T-cell (primary cell): ENCODE data around the gene MCM10. TPM values are rescaled to one million over a fixed set of nuclear protein-coding genes. Genes with fewer than 3 reads are reported as not detected.

ENCODE experiments used
- ATAC-seq, 4 experiments: fragments of 200-7000 bp in 3 of 4; fragments of 150-1000 bp in 1 of 4; cut with Tn5 transposase; replicated peaks in 1 of 4; 1 replicate in 3 of 4; 2 replicates in 1 of 4; pipeline ENCODE4 v1.10.0; 2021; ENCODE audit warnings: moderate library complexity in 3 of 4, mild to moderate bottlenecking in 2 of 4, moderate number of reproducible peaks in 1 of 4
- CTCF ChIA-PET, 2 donors: fragments of 300-600 bp; sonication (Branson Sonifier 250); formaldehyde crosslinking; loops; one replicate each; lab custom pipeline; 2022; ENCODE audit warnings: antibody characterized with exemption in 2 of 2; lab: Charles Lee
- POLR2A ChIA-PET, 2 donors: fragments of 300-600 bp; sonication (Branson Sonifier 250); formaldehyde crosslinking; loops; one replicate each; lab custom pipeline; 2022; ENCODE audit warnings: antibody characterized with exemption in 2 of 2; lab: Charles Lee
- DNase-seq, 35 experiments: peaks; one replicate each; pipeline versions ENCODE4 v3.0.0 to v3.0.0-alpha.2; 2013 to 2023
- H3K27ac ChIP-seq: one replicate; pipeline ENCODE4 v1.5.1; 2013; ENCODE audit warnings: low read length
- H3K27me3 ChIP-seq, 2 experiments: replicated peaks in 1 of 2; 1 replicate in 1 of 2; 2 replicates in 1 of 2; pipeline versions ENCODE4 v1.6.1 to v1.7.0; 2013; ENCODE audit warnings: low read length in 1 of 2, mixed read lengths in 1 of 2; ENCODE audit not compliant: control insufficient read depth in 2 of 2, insufficient read depth in 2 of 2; ENCODE audit errors: extremely low read depth in 1 of 2
- H3K36me3 ChIP-seq, 2 donors: 1 replicate in 1 of 2; 2 replicates in 1 of 2; pipeline versions ENCODE4 v1.6.1 to v1.7.0; 2013; ENCODE audit warnings: low read length in 1 of 2; ENCODE audit not compliant: control insufficient read depth in 2 of 2, insufficient read depth in 1 of 2; ENCODE audit errors: extremely low read depth in 1 of 2
- H3K4me1 ChIP-seq, 2 experiments: 1 replicate in 1 of 2; 2 replicates in 1 of 2; pipeline versions ENCODE4 v1.6.1 to v1.7.0; 2013; ENCODE audit warnings: low read length in 2 of 2, mixed read lengths in 1 of 2; ENCODE audit not compliant: insufficient read depth in 2 of 2, control insufficient read depth in 1 of 2; ENCODE audit errors: extremely low read depth in 1 of 2
- H3K4me3 ChIP-seq, 2 donors: 1 replicate in 1 of 2; 2 replicates in 1 of 2; pipeline versions ENCODE4 v1.5.1 to v1.7.0; 2013; ENCODE audit warnings: mild to moderate bottlenecking in 2 of 2, low read length in 1 of 2, moderate library complexity in 1 of 2; ENCODE audit not compliant: control insufficient read depth in 1 of 2; ENCODE audit errors: extremely low read depth in 1 of 2
- H3K9me3 ChIP-seq: 2 replicates; pipeline ENCODE4 v1.7.0; 2013
- H3K27ac Mint-ChIP-seq, 2 donors: one replicate each; pipeline ENCODE4 v1.8.0; 2020 to 2021; ENCODE audit warnings: mild to moderate bottlenecking in 2 of 2, mixed read lengths in 2 of 2
- H3K27me3 Mint-ChIP-seq, 2 donors: one replicate each; pipeline ENCODE4 v1.8.0; 2021 to 2022; ENCODE audit warnings: mixed read lengths in 2 of 2
- H3K36me3 Mint-ChIP-seq: one replicate; pipeline ENCODE4 v1.8.0; 2021; ENCODE audit warnings: mixed read lengths
- H3K4me1 Mint-ChIP-seq, 3 donors: one replicate each; pipeline ENCODE4 v1.8.0; 2020 to 2022; ENCODE audit warnings: mixed read lengths in 3 of 3, mild to moderate bottlenecking in 1 of 3
- H3K4me3 Mint-ChIP-seq, 3 donors: one replicate each; pipeline ENCODE4 v1.8.0; 2020 to 2022; ENCODE audit warnings: mild to moderate bottlenecking in 3 of 3, mixed read lengths in 3 of 3, moderate library complexity in 3 of 3
- H3K9me3 Mint-ChIP-seq, 3 donors: one replicate each; pipeline ENCODE4 v1.8.0; 2020 to 2022; ENCODE audit warnings: mixed read lengths in 3 of 3
- WGBS: methylation state at CpG from one replicate; pipeline ENCODE4 v1.1.5; 2013; ENCODE audit warnings: missing lambda C conversion rate; ENCODE audit not compliant: insufficient coverage; 5-methylcytosine and 5-hydroxymethylcytosine counted together
- total RNA-seq, 35 experiments: library from RNA in 6 of 35; stranded (reverse) in 6 of 35; fragments of 120-200 nt in 1 of 35; gene quantifications; one replicate each; pipeline versions ENCODE4 v1.2.1 to v1.2.4 and lab custom pipeline; 2013 to 2026

Gene MCM10
- total RNA-seq, 5 donors from 2014 or later (not counting 1 experiment from before 2014, with no cell fraction given), result 0.65 to 1.4 (median 0.82) TPM

DNA sequence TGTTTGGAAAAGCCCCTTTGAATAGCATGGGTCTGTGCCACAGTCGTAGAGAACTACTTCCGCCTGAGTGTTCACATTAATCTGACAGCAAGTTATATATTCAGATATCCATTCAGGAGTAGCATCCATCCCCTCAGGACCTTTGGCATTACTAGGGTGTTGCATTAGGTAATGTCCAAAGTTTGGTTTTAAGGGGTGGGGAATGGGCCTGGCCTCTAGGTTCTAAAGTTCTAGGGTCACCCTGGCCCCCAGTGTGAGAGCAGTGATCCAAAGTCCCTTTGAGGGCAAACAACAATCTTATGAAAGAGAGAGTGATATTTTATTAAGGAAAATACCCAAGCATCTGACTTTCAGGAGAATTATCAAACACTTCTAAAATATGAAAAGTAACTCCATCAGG, 12.3 kb downstream of the MCM10 start:
- WGBS, result no CpG with 5 or more reads among the region's 2 CpGs
- Histone ChIP-seq H3K27me3 (no peaks in the 10 kb centered on the region), H3K4me1 (no peaks in the 10 kb centered on the region), H3K36me3 (no peaks in the 10 kb centered on the region), H3K4me3 (no peak overlapping the region), H3K27ac (no peak overlapping the region), H3K9me3 (no peaks in the 10 kb centered on the region)
- POLR2A ChIA-PET, result no interaction called here
- Mint-ChIP-seq H3K4me1 (no peaks in the 10 kb centered on the region), H3K4me3 (no peak overlapping the region), H3K9me3 (no peaks in the 10 kb centered on the region), H3K36me3 (no peaks in the 10 kb centered on the region), H3K27ac (no peak overlapping the region), H3K27me3 (no peaks in the 10 kb centered on the region)
- CTCF ChIA-PET, result interaction anchor here in 1 of 2 donors (0.7 kb wide), 1 partner anchor 144 kb away, joined by 3 read pairs; no protein-coding TSS in a partner anchor
- ATAC-seq (no peak), DNase-seq (no peak)

DNA sequence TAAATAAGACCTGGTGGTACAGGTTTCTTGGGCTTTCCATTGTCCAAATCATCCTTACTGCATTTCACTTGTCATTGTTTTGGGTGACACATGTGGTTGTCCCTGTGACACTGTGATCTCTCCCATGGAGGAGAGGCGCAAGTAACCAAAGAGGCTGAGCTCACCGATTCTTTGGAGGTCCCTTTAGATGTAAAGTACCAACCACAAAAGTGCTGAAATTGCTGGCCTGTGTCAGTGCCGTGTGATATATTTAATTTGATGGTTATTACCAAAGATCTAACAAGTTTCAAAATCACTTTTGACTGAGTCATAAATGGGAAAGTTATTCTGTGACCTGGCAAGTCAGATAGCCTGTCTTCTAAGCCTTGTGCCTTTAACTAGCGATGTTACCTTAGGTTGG, 19.4 kb downstream of the MCM10 start:
- Histone ChIP-seq H3K27ac (no peak overlapping the region), H3K9me3 (no peaks in the 10 kb centered on the region), H3K4me3 (no peak overlapping the region), H3K36me3 (no peaks in the 10 kb centered on the region), H3K27me3 (no peaks in the 10 kb centered on the region), H3K4me1 (no peaks in the 10 kb centered on the region)
- Mint-ChIP-seq H3K9me3 (no peaks in the 10 kb centered on the region), H3K27me3 (no peaks in the 10 kb centered on the region), H3K4me3 (no peak overlapping the region), H3K4me1 (no peaks in the 10 kb centered on the region), H3K27ac (no peak overlapping the region), H3K36me3 (no peaks in the 10 kb centered on the region)
- POLR2A ChIA-PET, result no interaction called here
- no CpG with 5 or more reads among the region's 4 CpGs for WGBS
- ATAC-seq (no peak), DNase-seq (no peak)
- CTCF ChIA-PET, result interaction anchor here in 1 of 2 donors (0.5 kb wide), 1 partner anchor 1925 kb away, joined by 3 read pairs; no protein-coding TSS in a partner anchor

DNA sequence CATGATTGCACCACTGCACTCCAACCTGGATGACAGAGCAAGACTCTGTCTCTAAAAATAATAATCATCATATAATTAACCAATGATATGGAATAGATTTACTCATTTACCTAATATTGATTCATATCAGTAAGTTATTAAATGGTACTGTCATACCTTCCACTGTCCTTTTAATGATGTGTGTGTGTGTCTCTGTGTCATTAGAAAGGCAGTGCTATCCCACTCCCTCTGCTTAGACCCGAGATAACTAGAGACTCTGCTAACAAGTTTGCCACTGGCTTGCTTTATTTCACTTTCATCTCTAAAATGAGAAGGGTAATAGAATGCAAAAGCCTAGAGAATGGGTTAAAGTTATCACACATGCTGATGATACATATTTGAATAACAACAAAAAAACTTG, 21.1 kb downstream of the MCM10 start:
- Histone ChIP-seq H3K4me1 (no peaks in the 10 kb centered on the region), H3K27me3 (no peaks in the 10 kb centered on the region), H3K36me3 (no peaks in the 10 kb centered on the region), H3K9me3 (no peaks in the 10 kb centered on the region), H3K4me3 (no peak overlapping the region), H3K27ac (no peak overlapping the region)
- WGBS, result no CpG with 5 or more reads among the region's 1 CpG
- Mint-ChIP-seq H3K36me3 (no peaks in the 10 kb centered on the region), H3K4me3 (no peak overlapping the region), H3K27ac (no peak overlapping the region), H3K9me3 (no peaks in the 10 kb centered on the region), H3K27me3 (no peaks in the 10 kb centered on the region), H3K4me1 (no peaks in the 10 kb centered on the region)
- DNase-seq (no peak), ATAC-seq (no peak)
- CTCF ChIA-PET, result interaction anchor here (0.6 to 1.2 kb wide), 3 partner anchors 21 to 749 kb away, joined by 3 to 9 read pairs (median 4); partner anchors contain the start of gene MCM10 (in 1 of the 2)
- POLR2A ChIA-PET, result no interaction called here

DNA sequence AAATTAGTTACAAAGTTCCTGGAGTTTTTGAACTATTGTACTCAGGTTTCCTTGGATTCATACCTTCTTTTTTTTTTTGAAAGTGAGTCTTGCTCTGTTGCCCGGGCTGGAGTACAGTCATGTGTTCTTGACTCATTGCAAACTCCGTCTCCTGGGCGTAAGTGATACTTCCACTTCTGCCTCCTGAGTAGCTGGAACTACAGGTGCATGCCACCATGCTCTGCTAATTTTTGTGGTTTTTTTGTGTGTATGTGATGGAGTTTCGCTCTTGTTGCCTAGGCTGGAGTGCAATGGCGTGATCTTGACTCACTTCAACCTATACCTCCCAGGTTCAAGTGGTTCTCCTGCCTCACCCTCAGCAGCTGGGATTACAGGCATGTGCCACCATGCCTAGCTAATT, 22.3 kb downstream of the MCM10 start:
- CTCF ChIA-PET, result no interaction called here
- no peaks in the 10 kb centered on the region for H3K36me3 Mint-ChIP-seq

DNA sequence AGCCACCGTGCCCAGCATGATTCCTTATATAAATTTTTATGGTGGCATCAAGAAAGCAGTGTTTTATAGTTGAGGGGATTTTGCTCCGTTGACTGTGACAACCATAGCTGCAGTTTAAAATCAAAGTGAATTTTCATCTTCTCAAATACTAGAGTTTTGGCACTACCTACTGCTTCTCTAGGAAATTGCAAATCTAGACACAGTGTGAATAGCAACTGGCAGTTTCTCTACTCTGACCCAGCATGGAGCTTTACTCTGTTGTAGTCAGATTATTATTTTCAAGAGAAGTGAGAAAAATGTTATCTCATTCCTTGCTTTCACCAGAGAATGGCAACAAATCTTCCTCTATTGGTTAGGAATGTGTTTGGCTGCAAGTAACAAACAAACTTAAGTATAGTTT, 22.9 kb downstream of the MCM10 start:
- Histone ChIP-seq H3K27me3 (no peaks in the 10 kb centered on the region), H3K36me3 (no peaks in the 10 kb centered on the region), H3K27ac (no peak overlapping the region), H3K9me3 (no peaks in the 10 kb centered on the region), H3K4me3 (no peak overlapping the region), H3K4me1 (no peaks in the 10 kb centered on the region)
- WGBS, result no CpG with 5 or more reads among the region's 2 CpGs
- ATAC-seq (no peak), DNase-seq (no peak)
- Mint-ChIP-seq H3K4me3 (no peak overlapping the region), H3K4me1 (no peaks in the 10 kb centered on the region), H3K9me3 (no peaks in the 10 kb centered on the region), H3K36me3 (no peaks in the 10 kb centered on the region), H3K27ac (no peak overlapping the region), H3K27me3 (no peaks in the 10 kb centered on the region)
- ChIA-PET POLR2A (no interaction called here), CTCF (no interaction called here)

More for the DNA sequence above, 22.3 kb downstream of the MCM10 start:
- Histone ChIP-seq H3K27me3 (no peaks in the 10 kb centered on the region), H3K36me3 (no peaks in the 10 kb centered on the region), H3K4me1 (no peaks in the 10 kb centered on the region), H3K4me3 (no peak overlapping the region), H3K27ac (no peak overlapping the region), H3K9me3 (no peaks in the 10 kb centered on the region)
- no peak for DNase-seq
- no CpG with 5 or more reads among the region's 5 CpGs for WGBS
- H3K27me3 Mint-ChIP-seq, result no peaks in the 10 kb centered on the region
- POLR2A ChIA-PET, result no interaction called here
- no peak for ATAC-seq
- H3K9me3 Mint-ChIP-seq, result no peaks in the 10 kb centered on the region
- no peaks in the 10 kb centered on the region for H3K4me1 Mint-ChIP-seq
- H3K27ac Mint-ChIP-seq, result no peak overlapping the region
- H3K4me3 Mint-ChIP-seq, result no peak overlapping the region

DNA sequence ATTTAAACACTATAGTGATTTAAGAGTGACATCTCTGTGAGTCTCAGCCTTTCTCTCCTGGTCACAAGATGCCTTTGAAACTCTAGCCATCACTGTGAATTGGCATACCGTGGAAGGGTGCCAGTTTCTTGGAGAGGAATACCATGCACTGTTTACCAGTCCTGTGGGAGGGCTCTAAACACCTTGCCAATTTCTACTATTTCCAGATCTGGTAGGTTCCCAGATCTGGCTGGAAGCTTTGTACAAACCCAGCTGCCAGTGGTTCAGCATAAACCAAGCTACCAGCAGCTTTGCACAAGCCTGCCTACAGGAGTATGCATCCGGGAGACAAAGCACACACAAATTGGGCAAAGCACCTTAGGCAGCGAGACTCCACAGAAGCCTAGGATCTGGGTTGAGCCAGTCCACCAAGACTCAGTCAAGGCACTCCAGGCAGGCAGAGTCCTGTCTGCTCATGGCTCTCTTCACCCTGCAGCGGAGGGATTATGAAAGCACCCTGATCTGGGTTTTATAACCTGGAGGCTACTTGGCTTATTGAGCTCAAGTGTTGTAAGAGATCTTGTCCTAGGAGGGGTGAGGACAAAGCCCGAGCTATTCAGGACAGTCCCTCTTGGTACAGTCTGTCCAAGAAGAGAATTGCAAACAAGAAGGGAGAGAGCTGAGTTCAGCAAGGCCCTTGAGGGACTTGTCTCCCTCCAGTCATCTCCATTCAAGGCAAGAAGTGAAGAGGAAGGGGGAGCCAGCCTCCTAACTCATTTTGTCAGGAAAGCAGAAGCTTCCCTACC, 23.6 kb downstream of the MCM10 start:
- ChIA-PET POLR2A (no interaction called here), CTCF (no interaction called here)
- no peak for ATAC-seq
- no peak for DNase-seq
- WGBS, result 100% methylated on average over 4 of the region's 5 CpGs
- Mint-ChIP-seq H3K9me3 (no peaks in the 10 kb centered on the region), H3K4me1 (no peaks in the 10 kb centered on the region), H3K36me3 (no peaks in the 10 kb centered on the region), H3K27me3 (no peaks in the 10 kb centered on the region), H3K27ac (no peak overlapping the region), H3K4me3 (no peak overlapping the region)
- no peaks in the 10 kb centered on the region for H3K36me3 ChIP-seq
- H3K9me3 ChIP-seq, result no peaks in the 10 kb centered on the region
- no peaks in the 10 kb centered on the region for H3K4me1 ChIP-seq
- no peak overlapping the region for H3K27ac ChIP-seq
- H3K4me3 ChIP-seq, result no peak overlapping the region
- H3K27me3 ChIP-seq, result no peaks in the 10 kb centered on the region
